HG03439 (cell line): ENCODE results near the gene TAS2R42.

ENCODE experiments used
- ATAC-seq: cut with Tn5 transposase; IDR thresholded peaks from one replicate; pipeline ENCODE4 v1.9.1; 2021; ENCODE audit warnings: mild to moderate bottlenecking, moderate library complexity; ENCODE audit not compliant: unreplicated experiment

Gene TAS2R42

GRCh38 chr12:11186837-11187236 lies at the start of gene TAS2R42:
TAS2R42 (minus strand) TSS chr12:11186937; CDS start chr12:11186937, 0 bp downstream.
- ATAC-seq, result no peak

GRCh38 chr12:11233532-11233931 lies 46.8 kb upstream of the TAS2R42 start:
- no peak for ATAC-seq

- ATAC-seq, result no peak
Measured at GRCh38 chr12:11228296-11228879, 41.7 kb upstream of the TAS2R42 start.

GRCh38 chr12:11227373-11227772 lies 40.6 kb upstream of the TAS2R42 start:
- ATAC-seq, result no peak

- ATAC-seq, result no peak
Measured at GRCh38 chr12:11209113-11209512, 22.4 kb upstream of the TAS2R42 start.

GRCh38 chr12:11204173-11204572 lies 17.4 kb upstream of the TAS2R42 start:
- no peak for ATAC-seq

GRCh38 chr12:11202811-11203210 lies 16.1 kb upstream of the TAS2R42 start:
- ATAC-seq, result no peak

GRCh38 chr12:11183011-11183410 lies 3.7 kb downstream of the TAS2R42 start:
- no peak for ATAC-seq

- ATAC-seq, result no peak
Measured at GRCh38 chr12:11182529-11182928, 4.2 kb downstream of the TAS2R42 start.

- ATAC-seq, result no peak
Measured at GRCh38 chr12:11178250-11178649, 8.5 kb downstream of the TAS2R42 start.

GRCh38 chr12:11174022-11174421 lies 12.7 kb downstream of the TAS2R42 start:
- no peak for ATAC-seq

- ATAC-seq, result no peak
Measured at GRCh38 chr12:11171969-11172675, 14.6 kb downstream of the TAS2R42 start.

- peak; percentile 98 for ATAC-seq
Measured at GRCh38 chr12:11171145-11171968, 15.4 kb downstream of the TAS2R42 start, which contains the start of gene SMIM10L1. SMIM10L1 (plus strand) TSS chr12:11171194; CDS start chr12:11171357, 163 bp downstream.

GRCh38 chr12:11170810-11171144 lies 16.0 kb downstream of the TAS2R42 start:
- no peak for ATAC-seq

- no peak for ATAC-seq
Measured at GRCh38 chr12:11166300-11166699, 20.4 kb downstream of the TAS2R42 start.

GRCh38 chr12:11164384-11164783 lies 22.4 kb downstream of the TAS2R42 start:
- ATAC-seq, result no peak

- no peak for ATAC-seq
Measured at GRCh38 chr12:11162502-11162901, 24.2 kb downstream of the TAS2R42 start.

GRCh38 chr12:11158885-11159444 lies 27.8 kb downstream of the TAS2R42 start:
- ATAC-seq, result no peak

- ATAC-seq, result no peak
Measured at GRCh38 chr12:11154400-11154925, 32.3 kb downstream of the TAS2R42 start.

GRCh38 chr12:11152725-11153124 lies 34.0 kb downstream of the TAS2R42 start:
- no peak for ATAC-seq

GRCh38 chr12:11150832-11151231 lies 35.9 kb downstream of the TAS2R42 start:
- ATAC-seq, result no peak
